ENCODE data around the gene AKAP5. TPM values are rescaled to one million over a fixed set of nuclear protein-coding genes. Genes with fewer than 3 reads are reported as not detected.

AKAP5 gene
- total RNA-seq = 10 to 100 TPM in 1 of 2 experiments, 1 to 10 TPM in 1; 8.8 to 23.2 TPM

GRCh38 chr14:64465191-64465822 is at the start of gene AKAP5:
Gene AKAP5 (plus strand): TSS chr14:64465499. CDS start chr14:64468395, 2,896 bp downstream.
- H3K27ac Mint-ChIP-seq = peak within 1 kb of the TSS; percentile 80
- no peaks in the 10 kb centered on the region for H3K9me3 Mint-ChIP-seq (ENCODE audit: low read depth)
- ATAC-seq = peak; percentile 91
- peak; percentile 71 for DNase-seq
- CTCF ChIA-PET = interaction anchor here (0.9 to 4.8 kb wide), 12 partner anchors 10 to 121 kb away, joined by 3 to 23 read pairs (median 6); partner anchors contain the start of gene MTHFD1
- peaks cover 12% of the 10 kb centered on the region for H3K36me3 Mint-ChIP-seq
- H3K4me3 Mint-ChIP-seq = peak within 1 kb of the TSS; percentile 79
- peaks cover 40% of the 10 kb centered on the region for H3K4me1 Mint-ChIP-seq
- no peaks in the 10 kb centered on the region for H3K27me3 Mint-ChIP-seq

GRCh38 chr14:64416348-64416932 is 48.9 kb upstream of the AKAP5 start:
- CTCF ChIA-PET = interaction anchor here (1.0 to 2.2 kb wide), 3 partner anchors 14 to 73 kb away, joined by 3 to 11 read pairs (median 3); no protein-coding TSS in a partner anchor
- Mint-ChIP-seq H3K27ac (no peak overlapping the region), H3K4me3 (no peak overlapping the region), H3K4me1 (peaks cover 36% of the 10 kb centered on the region), H3K9me3 (ENCODE audit: low read depth) (no peaks in the 10 kb centered on the region), H3K36me3 (peaks cover 69% of the 10 kb centered on the region), H3K27me3 (no peaks in the 10 kb centered on the region)
- no peak for DNase-seq
- no peak for ATAC-seq

- ATAC-seq (no peak), DNase-seq (no peak)
- Mint-ChIP-seq H3K4me3 (no peak overlapping the region), H3K27me3 (no peaks in the 10 kb centered on the region), H3K36me3 (peaks cover 67% of the 10 kb centered on the region), H3K4me1 (peaks cover 33% of the 10 kb centered on the region), H3K27ac (peak overlapping the region; percentile 60), H3K9me3 (ENCODE audit: low read depth) (no peaks in the 10 kb centered on the region)
- CTCF ChIA-PET = interaction anchor here (1.0 to 2.2 kb wide), 3 partner anchors 13 to 73 kb away, joined by 3 to 11 read pairs (median 3); no protein-coding TSS in a partner anchor
Observed at GRCh38 chr14:64417055-64417770, 48.1 kb upstream of the AKAP5 start.

- H3K36me3 Mint-ChIP-seq = peaks cover 70% of the 10 kb centered on the region
- no peak for ATAC-seq
- no peak for DNase-seq
- CTCF ChIA-PET = interaction anchor here (2.2 kb wide), 1 partner anchor 12 kb away, joined by 11 read pairs; no protein-coding TSS in a partner anchor
- peaks cover 35% of the 10 kb centered on the region for H3K4me1 Mint-ChIP-seq
- H3K9me3 Mint-ChIP-seq (ENCODE audit: low read depth) = no peaks in the 10 kb centered on the region
- H3K27me3 Mint-ChIP-seq = no peaks in the 10 kb centered on the region
- no peak overlapping the region for H3K27ac Mint-ChIP-seq
- no peak overlapping the region for H3K4me3 Mint-ChIP-seq
Observed at GRCh38 chr14:64417771-64418125, 47.6 kb upstream of the AKAP5 start.

- ATAC-seq = no peak
- H3K4me3 Mint-ChIP-seq = no peak overlapping the region
- no peak for DNase-seq
- peaks cover 70% of the 10 kb centered on the region for H3K36me3 Mint-ChIP-seq
- no peaks in the 10 kb centered on the region for H3K9me3 Mint-ChIP-seq (ENCODE audit: low read depth)
- H3K27me3 Mint-ChIP-seq = no peaks in the 10 kb centered on the region
- peak overlapping the region; percentile 22 for H3K27ac Mint-ChIP-seq
- CTCF ChIA-PET = interaction anchor here (0.8 to 1.9 kb wide), 4 partner anchors 11 to 648 kb away, joined by 3 to 6 read pairs (median 4); no protein-coding TSS in a partner anchor
- H3K4me1 Mint-ChIP-seq = peaks cover 38% of the 10 kb centered on the region
Observed at GRCh38 chr14:64419003-64419402, 46.3 kb upstream of the AKAP5 start.

- peaks cover 71% of the 10 kb centered on the region for H3K36me3 Mint-ChIP-seq
- ATAC-seq = no peak
- DNase-seq = no peak
- H3K27ac Mint-ChIP-seq = peak overlapping the region; percentile 63
- CTCF ChIA-PET = interaction anchor here (1.1 to 2.5 kb wide), 5 partner anchors 9 to 215 kb away, joined by 3 to 8 read pairs (median 3); no protein-coding TSS in a partner anchor
- no peaks in the 10 kb centered on the region for H3K9me3 Mint-ChIP-seq (ENCODE audit: low read depth)
- no peak overlapping the region for H3K4me3 Mint-ChIP-seq
- H3K4me1 Mint-ChIP-seq = peaks cover 35% of the 10 kb centered on the region
- H3K27me3 Mint-ChIP-seq = no peaks in the 10 kb centered on the region
Observed at GRCh38 chr14:64421166-64421565, 44.1 kb upstream of the AKAP5 start.

- Mint-ChIP-seq H3K9me3 (ENCODE audit: low read depth) (no peaks in the 10 kb centered on the region), H3K27ac (peak overlapping the region; percentile 66), H3K27me3 (no peaks in the 10 kb centered on the region), H3K4me1 (peaks cover 30% of the 10 kb centered on the region), H3K4me3 (no peak overlapping the region), H3K36me3 (peaks cover 67% of the 10 kb centered on the region)
- CTCF ChIA-PET = interaction anchor here (1.1 to 2.5 kb wide), 4 partner anchors 8 to 214 kb away, joined by 3 to 8 read pairs (median 3); no protein-coding TSS in a partner anchor
- ATAC-seq (no peak), DNase-seq (no peak)
Observed at GRCh38 chr14:64422005-64422404, 43.3 kb upstream of the AKAP5 start.

GRCh38 chr14:64422756-64423155 is 42.5 kb upstream of the AKAP5 start:
- peaks cover 67% of the 10 kb centered on the region for H3K36me3 Mint-ChIP-seq
- H3K27me3 Mint-ChIP-seq = no peaks in the 10 kb centered on the region
- peak overlapping the region; percentile 66 for H3K27ac Mint-ChIP-seq
- H3K4me3 Mint-ChIP-seq = peak overlapping the region; percentile 3
- CTCF ChIA-PET = interaction anchor here (1.2 to 2.5 kb wide), 3 partner anchors 10 to 214 kb away, joined by 4 to 8 read pairs (median 8); no protein-coding TSS in a partner anchor
- peaks cover 29% of the 10 kb centered on the region for H3K4me1 Mint-ChIP-seq
- DNase-seq = no peak
- ATAC-seq = peak; percentile 74
- no peaks in the 10 kb centered on the region for H3K9me3 Mint-ChIP-seq (ENCODE audit: low read depth)

GRCh38 chr14:64423987-64424386 is 41.3 kb upstream of the AKAP5 start:
- DNase-seq (no peak), ATAC-seq (no peak)
- CTCF ChIA-PET = interaction anchor here (1.2 to 2.3 kb wide), 2 partner anchors 8 to 10 kb away, joined by 4 to 8 read pairs; no protein-coding TSS in a partner anchor
- Mint-ChIP-seq H3K4me3 (no peak overlapping the region), H3K36me3 (peaks cover 65% of the 10 kb centered on the region), H3K27me3 (no peaks in the 10 kb centered on the region), H3K27ac (peak overlapping the region; percentile 62), H3K4me1 (peaks cover 29% of the 10 kb centered on the region), H3K9me3 (ENCODE audit: low read depth) (no peaks in the 10 kb centered on the region)

- no peaks in the 10 kb centered on the region for H3K27me3 Mint-ChIP-seq
- peaks cover 19% of the 10 kb centered on the region for H3K4me1 Mint-ChIP-seq
- peaks cover 59% of the 10 kb centered on the region for H3K36me3 Mint-ChIP-seq
- ATAC-seq (no peak), DNase-seq (no peak)
- H3K4me3 Mint-ChIP-seq = no peak overlapping the region
- no peak overlapping the region for H3K27ac Mint-ChIP-seq
- no peaks in the 10 kb centered on the region for H3K9me3 Mint-ChIP-seq (ENCODE audit: low read depth)
- CTCF ChIA-PET = interaction anchor here (0.8 to 6.4 kb wide), 4 partner anchors 8 to 43 kb away, joined by 3 to 61 read pairs (median 6); no protein-coding TSS in a partner anchor
Observed at GRCh38 chr14:64434528-64434927, 30.8 kb upstream of the AKAP5 start.

- peaks cover 57% of the 10 kb centered on the region for H3K36me3 Mint-ChIP-seq
- no peak overlapping the region for H3K4me3 Mint-ChIP-seq
- CTCF ChIA-PET = interaction anchor here (0.8 to 1.7 kb wide), 2 partner anchors 9 to 41 kb away, joined by 8 to 9 read pairs; no protein-coding TSS in a partner anchor
- peaks cover 19% of the 10 kb centered on the region for H3K4me1 Mint-ChIP-seq
- peak overlapping the region; percentile 64 for H3K27ac Mint-ChIP-seq
- no peaks in the 10 kb centered on the region for H3K27me3 Mint-ChIP-seq
- DNase-seq (no peak), ATAC-seq (peak; percentile 53)
- H3K9me3 Mint-ChIP-seq (ENCODE audit: low read depth) = no peaks in the 10 kb centered on the region
Observed at GRCh38 chr14:64438181-64438841, 27.0 kb upstream of the AKAP5 start.

- H3K9me3 Mint-ChIP-seq (ENCODE audit: low read depth) = no peaks in the 10 kb centered on the region
- H3K4me3 Mint-ChIP-seq = no peak overlapping the region
- DNase-seq = no peak
- no peaks in the 10 kb centered on the region for H3K27me3 Mint-ChIP-seq
- no peak for ATAC-seq
- CTCF ChIA-PET = interaction anchor here (0.8 to 6.9 kb wide), 4 partner anchors 7 to 52 kb away, joined by 3 to 61 read pairs (median 8); no protein-coding TSS in a partner anchor
- H3K36me3 Mint-ChIP-seq = peaks cover 59% of the 10 kb centered on the region
- H3K4me1 Mint-ChIP-seq = peaks cover 25% of the 10 kb centered on the region
- H3K27ac Mint-ChIP-seq = peak overlapping the region; percentile 64
Observed at GRCh38 chr14:64439141-64439540, 26.2 kb upstream of the AKAP5 start.
